HepG2 (cell line): ENCODE data around the gene ZNRF3. TPM values are rescaled to one million over a fixed set of nuclear protein-coding genes. Genes with fewer than 3 reads are reported as not detected.

Source experiments
- DNMT1 ChIP-seq: sonication (generic); formaldehyde crosslinking; IDR thresholded peaks from 2 replicates; pipeline ENCODE4 v1.5.1; 2020; ENCODE audit warnings: mild to moderate bottlenecking, missing genetic modification reagents
- GLMP ChIP-seq: sonication (generic); formaldehyde crosslinking; IDR thresholded peaks from 2 replicates; pipeline ENCODE4 v1.9.0; 2021; ENCODE audit warnings: missing genetic modification reagents, mild to moderate bottlenecking, borderline replicate concordance
- HNRNPK ChIP-seq: fragments of 200-400 bp; formaldehyde crosslinking; IDR thresholded peaks from 2 replicates; pipeline ENCODE4 v1.6.1; 2018; ENCODE audit warnings: low read length, low read depth, moderate library complexity, mild to moderate bottlenecking; ENCODE audit not compliant: poor library complexity, severe bottlenecking
- IKZF4 ChIP-seq: sonication (generic); formaldehyde crosslinking; IDR thresholded peaks from 2 replicates; pipeline ENCODE4 v1.5.1; 2020; ENCODE audit warnings: borderline replicate concordance, mild to moderate bottlenecking, low read depth, missing genetic modification reagents; ENCODE audit errors: not compliant biosample characterization
- MAFK ChIP-seq, 2 experiments: IDR thresholded peaks in 1 of 2; conservative IDR thresholded peaks in 1 of 2; 2 replicates each; pipeline ENCODE4 v1.6.1; 2011; ENCODE audit warnings: improper control_type of control experiment in 2 of 2, low read length in 2 of 2
- MYPOP ChIP-seq: sonication (generic); formaldehyde crosslinking; IDR thresholded peaks from 2 replicates; pipeline ENCODE4 v1.8.1; 2023; ENCODE audit warnings: mild to moderate bottlenecking, moderate library complexity, missing genetic modification reagents
- PBX2 ChIP-seq: IDR thresholded peaks from 2 replicates; pipeline ENCODE4 v1.6.1; 2016; ENCODE audit warnings: control low read depth
- POLR2AphosphoS5 ChIP-seq: IDR thresholded peaks from 2 replicates; pipeline ENCODE4 v1.6.1; 2012; ENCODE audit warnings: low read depth, low read length
- RBM22 ChIP-seq: fragments of 200-400 bp; formaldehyde crosslinking; optimal IDR thresholded peaks from 2 replicates; pipeline ENCODE3; 2017; ENCODE audit warnings: mild to moderate bottlenecking, low read length, moderate library complexity
- SIN3B ChIP-seq: fragments of 150-350 bp; IDR thresholded peaks from 2 replicates; pipeline ENCODE4 v1.6.1; 2014; ENCODE audit warnings: low read length
- SNAPC2 ChIP-seq: sonication (generic); formaldehyde crosslinking; IDR thresholded peaks from 2 replicates; pipeline ENCODE4 v1.8.1; 2022; ENCODE audit warnings: mild to moderate bottlenecking, missing genetic modification reagents
- TRIM24 ChIP-seq: sonication (generic); formaldehyde crosslinking; IDR thresholded peaks from 2 replicates; pipeline ENCODE4 v1.8.0; 2022; ENCODE audit warnings: mild to moderate bottlenecking, missing genetic modification reagents
- ZHX2 ChIP-seq, 2 experiments: sonication (generic) in 1 of 2; formaldehyde crosslinking in 1 of 2; IDR thresholded peaks; 2 replicates each; pipeline versions ENCODE4 v1.6.1 to v1.9.0; 2014 to 2022; ENCODE audit warnings: antibody characterized with exemption in 1 of 2, borderline replicate concordance in 1 of 2, inconsistent platforms in 1 of 2, low read depth in 1 of 2, missing genetic modification reagents in 1 of 2
- ZNF546 ChIP-seq: sonication (generic); formaldehyde crosslinking; conservative IDR thresholded peaks from 2 replicates; pipeline ENCODE4 v1.8.1; 2023; ENCODE audit warnings: mild to moderate bottlenecking, missing genetic modification reagents
- ZNF557 ChIP-seq: sonication (generic); formaldehyde crosslinking; IDR thresholded peaks from 2 replicates; pipeline ENCODE4 v1.4.0; 2020; ENCODE audit warnings: missing genetic modification reagents
- ZNF569 ChIP-seq: sonication (generic); formaldehyde crosslinking; IDR thresholded peaks from 2 replicates; pipeline ENCODE4 v1.5.0; 2020; ENCODE audit warnings: mild to moderate bottlenecking, missing genetic modification reagents, moderate library complexity, borderline replicate concordance
- ZNF672 ChIP-seq: sonication (generic); formaldehyde crosslinking; IDR thresholded peaks from 2 replicates; pipeline ENCODE4 v1.8.1; 2022; ENCODE audit warnings: missing genetic modification reagents
- ZNF83 ChIP-seq: sonication (generic); formaldehyde crosslinking; IDR thresholded peaks from 2 replicates; pipeline ENCODE4 v1.4.0; 2020; ENCODE audit warnings: missing genetic modification reagents, mild to moderate bottlenecking, borderline replicate concordance
- polyA plus RNA-seq, 8 experiments: library from polyadenylated mRNA; depleted of rRNA in 3 of 8; stranded (reverse) in 7 of 8; unstranded in 1 of 8; fragments of >200 nt; fragmentation: Illumina TruSeq in 4 of 8; extraction: Trizol in 4 of 8; gene quantifications; 2 replicates each; pipeline versions ENCODE4 v1.2.1 to v1.2.3, GENCODE V29; 2011 to 2016; ENCODE audit warnings: low read depth in 4 of 8, missing spikeins in 1 of 8, mixed read lengths in 1 of 8; ENCODE audit not compliant: insufficient read depth in 1 of 8
- total RNA-seq, 5 experiments: library from RNA; depleted of rRNA; stranded (reverse); fragments of >200 nt; fragmentation: Illumina TruSeq; extraction: Trizol; gene quantifications; 2 replicates each; pipeline ENCODE4 v1.2.3, GENCODE V29; 2016; ENCODE audit warnings: low read depth in 1 of 5

The ZNRF3 gene
- total and polyA plus RNA-seq, 2 of the 13 experiments (the other 11 are each of a cell fraction or from before 2014, with no cell fraction given), result 20.3 to 36.7 TPM

GRCh38 chr22:28981818-28982499, 98.6 kb downstream of the ZNRF3 start (continued):
- peak; percentile 62; the same call in 1 of the 2 replicates for TF ChIP-seq SNAPC2 (CRISPR knock-in tag)
- TF ChIP-seq MAFK (conservative IDR thresholded peaks at IDR 0.05 in 1 of 2, IDR thresholded peaks at IDR 0.05 in 1 of 2; ENCODE audit: low read length in 2 of 2), result peak; percentile 77 to 80
- no peak for TF ChIP-seq RBM22
- no peak for TF ChIP-seq ZNF546
- TF ChIP-seq TRIM24 (CRISPR knock-in tag), result no peak
- TF ChIP-seq ZNF672, result no peak
- TF ChIP-seq HNRNPK, result no peak
- TF ChIP-seq ZNF569 (CRISPR knock-in tag), result no peak
- no peak for TF ChIP-seq PBX2 (CRISPR knock-in tag)
- no peak for TF ChIP-seq DNMT1 (CRISPR knock-in tag)
- no peak; the same call in 1 of the 2 replicates for TF ChIP-seq MYPOP
- no peak for TF ChIP-seq IKZF4 (CRISPR knock-in tag)
- TF ChIP-seq SIN3B, result no peak
- no peak for TF ChIP-seq ZNF83 (CRISPR knock-in tag)
- TF ChIP-seq POLR2AphosphoS5, result no peak
- no peak for TF ChIP-seq ZNF557 (CRISPR knock-in tag)
- no peak for TF ChIP-seq ZHX2 (IDR thresholded peaks at IDR 0.05; ENCODE audit: low read depth)
- no peak; the same call in 1 of the 2 replicates for TF ChIP-seq ZHX2 (CRISPR knock-in tag; IDR thresholded peaks at IDR 0.05; ENCODE audit: borderline replicate concordance)
- no peak for TF ChIP-seq GLMP (CRISPR knock-in tag)
